H1 (cell line): Measurements from ENCODE around the gene ADAMTSL2. TPM values are rescaled to one million over a fixed set of nuclear protein-coding genes. Genes with fewer than 3 reads are reported as not detected.

Experiments used
- CTCF ChIA-PET: fragments of 300-600 bp; sonication (Branson Sonifier 250); formaldehyde crosslinking; loops from one replicate; lab custom pipeline; 2021; ENCODE audit not compliant: partially characterized antibody; lab: Charles Lee
- POLR2A ChIA-PET: fragments of 300-600 bp; sonication (Branson Sonifier 250); formaldehyde crosslinking; loops from one replicate; lab custom pipeline; 2021; ENCODE audit warnings: inconsistent platforms; ENCODE audit not compliant: partially characterized antibody; lab: Charles Lee
- DNase-seq, 2 experiments: peaks; one replicate each; pipeline versions ENCODE4 v3.0.0 to v3.0.0-alpha.2; 2010 to 2022; ENCODE audit warnings: low spot score in 2 of 2, low read depth in 1 of 2, mixed read lengths in 1 of 2
- FAIRE-seq: peaks from 2 replicates; lab custom pipeline; 2011; peaks lifted over from hg19 to GRCh38; lab: Jason Lieb, UNC
- H2AFZ ChIP-seq: 2 replicates; pipeline ENCODE4 v1.8.1; 2012; ENCODE audit warnings: low read length, inconsistent platforms
- H2AK5ac ChIP-seq: 2 replicates; pipeline ENCODE4 v1.6.1; 2013; ENCODE audit warnings: low read depth, low read length
- H2BK120ac ChIP-seq: replicated peaks from 2 replicates; pipeline ENCODE3; 2013; ENCODE audit warnings: low read depth, low read length, inconsistent platforms
- H2BK12ac ChIP-seq: 2 replicates; pipeline ENCODE4 v1.6.1; 2013; ENCODE audit warnings: low read depth, low read length
- H2BK15ac ChIP-seq: 2 replicates; pipeline ENCODE4 v1.6.1; 2013; ENCODE audit warnings: low read length
- H2BK20ac ChIP-seq: 2 replicates; pipeline ENCODE4 v1.6.1; 2013; ENCODE audit warnings: low read length
- H2BK5ac ChIP-seq: 2 replicates; pipeline ENCODE4 v1.6.1; 2013; ENCODE audit warnings: low read depth, low read length
- H3K14ac ChIP-seq: 2 replicates; pipeline ENCODE4 v1.6.1; 2013; ENCODE audit warnings: inconsistent platforms; ENCODE audit not compliant: insufficient read length
- H3K18ac ChIP-seq: 2 replicates; pipeline ENCODE4 v1.6.1; 2013; ENCODE audit warnings: low read length; ENCODE audit errors: extremely low read depth
- H3K23ac ChIP-seq: 2 replicates; pipeline ENCODE4 v1.6.1; 2013; ENCODE audit warnings: inconsistent platforms; ENCODE audit not compliant: insufficient read length
- H3K23me2 ChIP-seq: 2 replicates; pipeline ENCODE4 v1.6.1; 2013; ENCODE audit warnings: low read depth, low read length
- H3K27ac ChIP-seq: 2 replicates; pipeline ENCODE4 v1.6.1; 2011; ENCODE audit warnings: low read depth, low read length, inconsistent platforms
- H3K27me3 ChIP-seq, 4 experiments: replicated peaks in 1 of 4; 1 replicate in 1 of 4; 2 replicates in 3 of 4; pipeline versions ENCODE4 v1.6.1 to v1.8.1; 2011 to 2013; ENCODE audit warnings: low read length in 3 of 4, mild to moderate bottlenecking in 3 of 4, inconsistent platforms in 2 of 4, mixed read lengths in 2 of 4, moderate library complexity in 1 of 4; ENCODE audit not compliant: control insufficient read depth in 3 of 4, insufficient read depth in 3 of 4; ENCODE audit errors: extremely low read depth in 1 of 4
- H3K36me3 ChIP-seq, 4 experiments: 2 replicates each; pipeline versions ENCODE4 v1.6.1 to v1.8.1; 2011 to 2013; ENCODE audit warnings: mild to moderate bottlenecking in 4 of 4, low read length in 3 of 4, moderate library complexity in 2 of 4, control low read depth in 1 of 4, inconsistent platforms in 1 of 4; ENCODE audit not compliant: insufficient read depth in 4 of 4, control insufficient read depth in 2 of 4
- H3K4ac ChIP-seq: replicated peaks from 2 replicates; pipeline ENCODE3; 2013; ENCODE audit warnings: low read length, low read depth, mixed read lengths, inconsistent platforms; ENCODE audit not compliant: insufficient read length
- H3K4me1 ChIP-seq, 4 experiments: replicated peaks in 1 of 4; 1 replicate in 1 of 4; 2 replicates in 3 of 4; pipeline versions ENCODE4 v1.6.1 to v1.8.1; 2011 to 2013; ENCODE audit warnings: low read length in 3 of 4, inconsistent platforms in 2 of 4, mixed read lengths in 1 of 4; ENCODE audit not compliant: insufficient read depth in 4 of 4, control insufficient read depth in 3 of 4
- H3K4me2 ChIP-seq, 2 experiments: 2 replicates each; pipeline versions ENCODE4 v1.6.1 to v1.8.1; 2011 to 2013; ENCODE audit warnings: low read depth in 2 of 2, low read length in 2 of 2, control low read depth in 1 of 2, inconsistent platforms in 1 of 2, mild to moderate bottlenecking in 1 of 2; ENCODE audit not compliant: insufficient read depth in 1 of 2
- H3K4me3 ChIP-seq, 4 experiments: fragments of 200-600, 300-600 bp in 1 of 4; sonication (generic), shearing (Covaris generic), sonication (Bioruptor Twin) in 1 of 4; 2 replicates each; pipeline versions ENCODE4 v1.5.1 to v1.8.1; 2011 to 2016; ENCODE audit warnings: low read length in 4 of 4, low read depth in 3 of 4, control low read depth in 2 of 4, inconsistent platforms in 2 of 4, mild to moderate bottlenecking in 2 of 4, mixed read lengths in 1 of 4, moderate library complexity in 1 of 4; ENCODE audit not compliant: insufficient read depth in 2 of 4; ENCODE audit errors: extremely low read depth in 1 of 4
- H3K56ac ChIP-seq: replicated peaks from 2 replicates; pipeline ENCODE3; 2013; ENCODE audit warnings: low read depth, mild to moderate bottlenecking, mixed read lengths, low read length, inconsistent platforms; ENCODE audit not compliant: insufficient read length
- H3K79me1 ChIP-seq: 2 replicates; pipeline ENCODE4 v1.6.1; 2013; ENCODE audit warnings: low read depth, low read length, control low read depth
- H3K79me2 ChIP-seq, 2 experiments: 2 replicates each; pipeline versions ENCODE4 v1.6.1 to v1.8.1; 2012 to 2013; ENCODE audit warnings: low read length in 2 of 2, mild to moderate bottlenecking in 2 of 2, inconsistent platforms in 1 of 2; ENCODE audit not compliant: insufficient read depth in 2 of 2, control insufficient read depth in 1 of 2
- H3K9ac ChIP-seq, 4 experiments: replicated peaks in 1 of 4; 1 replicate in 1 of 4; 2 replicates in 3 of 4; pipeline versions ENCODE4 v1.6.1 to v1.8.1; 2011 to 2013; ENCODE audit warnings: low read depth in 3 of 4, low read length in 3 of 4, control low read depth in 2 of 4, mild to moderate bottlenecking in 2 of 4, moderate library complexity in 2 of 4, inconsistent platforms in 1 of 4; ENCODE audit errors: extremely low read depth in 1 of 4
- H3K9me3 ChIP-seq, 2 experiments: 2 replicates each; pipeline versions ENCODE4 v1.6.1 to v1.8.1; 2012 to 2013; ENCODE audit warnings: mild to moderate bottlenecking in 2 of 2, moderate library complexity in 2 of 2, control low read depth in 1 of 2, inconsistent platforms in 1 of 2, low read depth in 1 of 2, low read length in 1 of 2, mixed read lengths in 1 of 2; ENCODE audit not compliant: insufficient read depth in 2 of 2
- H4K20me1 ChIP-seq, 2 experiments: replicated peaks in 1 of 2; 2 replicates each; pipeline versions ENCODE3 to v1.8.1; 2011 to 2013; ENCODE audit warnings: inconsistent platforms in 2 of 2, low read length in 2 of 2, mild to moderate bottlenecking in 1 of 2; ENCODE audit not compliant: insufficient read depth in 2 of 2, control insufficient read depth in 1 of 2
- H4K5ac ChIP-seq: 2 replicates; pipeline ENCODE4 v1.6.1; 2013; ENCODE audit warnings: low read length, low read depth, mixed read lengths, inconsistent platforms; ENCODE audit not compliant: insufficient read length
- H4K8ac ChIP-seq: 2 replicates; pipeline ENCODE4 v1.8.0; 2013; ENCODE audit warnings: mild to moderate bottlenecking, moderate library complexity, low read length, inconsistent platforms; ENCODE audit not compliant: insufficient read depth; ENCODE audit errors: extremely low read depth
- H4K91ac ChIP-seq: replicated peaks from 2 replicates; pipeline ENCODE3; 2013; ENCODE audit warnings: low read length, mixed read lengths, inconsistent platforms; ENCODE audit not compliant: insufficient read length
- BACH1 ChIP-seq: IDR thresholded peaks from 2 replicates; pipeline ENCODE4 v1.6.1; 2012; ENCODE audit warnings: low read length, improper control_type of control experiment
- CBX5 ChIP-seq: fragments of 300-800, 300-1000 bp; sonication (generic); IDR thresholded peaks from 2 replicates; pipeline ENCODE4 v1.7.1; 2016; ENCODE audit warnings: antibody characterized with exemption, low read length, low read depth
- CHD1 ChIP-seq: IDR thresholded peaks from 2 replicates; pipeline ENCODE4 v1.6.1; 2012; ENCODE audit warnings: low read depth, low read length, improper control_type of control experiment
- CTBP2 ChIP-seq: IDR thresholded peaks from 2 replicates; pipeline ENCODE4 v1.7.0; 2011; ENCODE audit warnings: borderline replicate concordance, mild to moderate bottlenecking, moderate library complexity, mixed read lengths, low read length; ENCODE audit not compliant: insufficient read depth, insufficient read length
- E2F6 ChIP-seq: IDR thresholded peaks from 2 replicates; pipeline ENCODE4 v1.6.1; 2012; ENCODE audit warnings: inconsistent platforms
- KDM5A ChIP-seq: fragments of 200-600 bp; IDR thresholded peaks from 2 replicates; pipeline ENCODE4 v1.7.1; 2012; ENCODE audit warnings: mild to moderate bottlenecking, low read length, inconsistent platforms, mixed read lengths
- RAD21 ChIP-seq, 2 experiments: IDR thresholded peaks in 1 of 2; conservative IDR thresholded peaks in 1 of 2; 2 replicates each; pipeline ENCODE4 v1.6.1; 2011; ENCODE audit warnings: low read depth in 2 of 2, low read length in 2 of 2, improper control_type of control experiment in 1 of 2, inconsistent platforms in 1 of 2, mild to moderate bottlenecking in 1 of 2, moderate library complexity in 1 of 2
- RFX5 ChIP-seq: IDR thresholded peaks from 2 replicates; pipeline ENCODE4 v1.6.1; 2011; ENCODE audit warnings: low read depth, low read length, improper control_type of control experiment, borderline replicate concordance
- SP1 ChIP-seq: IDR thresholded peaks from 2 replicates; pipeline ENCODE4 v1.6.1; 2011; ENCODE audit warnings: low read depth, low read length
- SP2 ChIP-seq: IDR thresholded peaks from 2 replicates; pipeline ENCODE4 v1.6.1; 2012; ENCODE audit warnings: mild to moderate bottlenecking, low read length, inconsistent platforms
- USF2 ChIP-seq: IDR thresholded peaks from 2 replicates; pipeline ENCODE4 v1.6.1; 2011; ENCODE audit warnings: low read length, improper control_type of control experiment
- WGBS, 2 experiments: shearing (Covaris generic) in 1 of 2; methylation state at CpG; one replicate each; pipeline versions ENCODE4 v1.1.6 to v1.1.7; 2013 to 2015; ENCODE audit warnings: low lambda C conversion rate in 2 of 2, mixed read lengths in 2 of 2, inconsistent platforms in 1 of 2, low coverage in 1 of 2, missing lambda C conversion rate in 1 of 2; ENCODE audit not compliant: insufficient replicate concordance in 2 of 2, insufficient coverage in 1 of 2, insufficient read length in 1 of 2; ENCODE audit errors: extremely low coverage in 1 of 2, missing lambda C conversion rate in 1 of 2; 5-methylcytosine and 5-hydroxymethylcytosine counted together
- polyA plus RNA-seq, 7 experiments: library from polyadenylated mRNA; depleted of rRNA in 3 of 7; stranded (reverse) in 5 of 7; unstranded in 2 of 7; fragments of >200 nt in 5 of 7; fragments of 200-250 nt in 2 of 7; gene quantifications; 1 replicate in 5 of 7; 2 replicates in 1 of 7; 4 replicates in 1 of 7; pipeline versions ENCODE4 v1.2.1 to v1.2.3, GENCODE V29; 2011 to 2013; ENCODE audit warnings: missing spikeins in 2 of 7, mixed read lengths in 2 of 7
- total RNA-seq: library from RNA; stranded (reverse); fragmentation: NEBNext Ultra II Directional; extraction: Animal tissue kit (Norgen Biotek cat#: 25700); gene quantifications from 2 replicates; pipeline ENCODE4 v1.2.1, GENCODE V29; 2021

ADAMTSL2 gene
- total and polyA plus RNA-seq, 2 of the 8 experiments (the other 6 are each of a cell fraction or from before 2014, with no cell fraction given) = 0.74 to 0.76 TPM

GRCh38 chr9:133557581-133557980 lies 23.1 kb downstream of the ADAMTSL2 start:
- no peak overlapping the region for H2BK20ac ChIP-seq
- TF ChIP-seq E2F6 = no peak
- no peak for TF ChIP-seq KDM5A
- TF ChIP-seq CTBP2 = no peak
- TF ChIP-seq RAD21 (IDR thresholded peaks at IDR 0.05 in 1 of 2, conservative IDR thresholded peaks at IDR 0.05 in 1 of 2; ENCODE audit: low read depth in 2 of 2, low read length in 2 of 2) = no peak
- TF ChIP-seq USF2 = no peak
- TF ChIP-seq SP1 = no peak
- TF ChIP-seq CHD1 = no peak
- TF ChIP-seq BACH1 = no peak
- TF ChIP-seq RFX5 = no peak
- TF ChIP-seq CBX5 = no peak
- no peak for TF ChIP-seq SP2
- H4K91ac ChIP-seq = no peak overlapping the region
- no peaks in the 10 kb centered on the region; the same call in 1 of the 2 replicates for H3K79me1 ChIP-seq
- no peak overlapping the region for H3K9ac ChIP-seq
- no peaks in the 10 kb centered on the region for H3K23me2 ChIP-seq
- no peaks in the 10 kb centered on the region for H3K9me3 ChIP-seq
- H3K79me2 ChIP-seq = no peaks in the 10 kb centered on the region
- peaks cover 6 to 12% (median 8%) of the 10 kb centered on the region in 4 experiments; a peak in 6 of 7 replicates for H3K4me1 ChIP-seq
- H3K18ac ChIP-seq = no peak overlapping the region
- H3K4me2 ChIP-seq = no peak overlapping the region
- CTCF ChIA-PET = interaction anchor here (0.7 to 4.6 kb wide), 6 partner anchors 17 to 170 kb away, joined by 3 to 26 read pairs (median 3); no protein-coding TSS in a partner anchor
- no peak overlapping the region for H3K4ac ChIP-seq
- H3K27ac ChIP-seq = no peak overlapping the region
- WGBS, 2 experiments = 96% methylated on average over 9 of the region's 9 CpGs; no CpG with 5 or more reads in 1 of the 2 experiments
- no peak overlapping the region for H4K8ac ChIP-seq
- DNase-seq (no peak), FAIRE-seq (no peak)
- 0 out of 2 replicates have a peak overlapping the region, but pooled peaks have one; percentile 9 for H2BK12ac ChIP-seq
- no peak overlapping the region for H3K14ac ChIP-seq
- no peak overlapping the region for H2BK5ac ChIP-seq
- no peak overlapping the region for H3K4me3 ChIP-seq
- no peak overlapping the region for H3K56ac ChIP-seq
- H2AFZ ChIP-seq = no peak overlapping the region
- H3K27me3 ChIP-seq = no peaks in the 10 kb centered on the region
- no peak overlapping the region for H2AK5ac ChIP-seq
- H2BK120ac ChIP-seq = no peak overlapping the region
- peaks cover 0 to 1% of the 10 kb centered on the region in 2 experiments for H4K20me1 ChIP-seq
- no peaks in the 10 kb centered on the region for H3K36me3 ChIP-seq
- no peak overlapping the region for H4K5ac ChIP-seq
- no peak overlapping the region for H2BK15ac ChIP-seq
- H3K23ac ChIP-seq = no peak overlapping the region
- POLR2A ChIA-PET = interaction anchor here (1.3 to 1.6 kb wide), 2 partner anchors 18 to 21 kb away, joined by 3 read pairs; no protein-coding TSS in a partner anchor
